PFSK-1 (cell line): Measurements from ENCODE around the gene CALHM1.

Experiments
- POLR2AphosphoS5 ChIP-seq: IDR thresholded peaks from 2 replicates; pipeline ENCODE4 v1.6.1; 2012; ENCODE audit warnings: low read depth, mild to moderate bottlenecking, control low read depth, low read length, moderate library complexity
- TF ChIP-seq, protein P1 (sequence below), 2 experiments: IDR thresholded peaks; 2 replicates each; pipeline versions ENCODE4 v1.6.1 to v1.8.0; 2011 to 2012; ENCODE audit warnings: low read depth in 2 of 2, low read length in 2 of 2, control low read depth in 1 of 2, inconsistent platforms in 1 of 2, mild to moderate bottlenecking in 1 of 2, moderate library complexity in 1 of 2; ENCODE audit not compliant: insufficient read depth in 1 of 2

DNA sequence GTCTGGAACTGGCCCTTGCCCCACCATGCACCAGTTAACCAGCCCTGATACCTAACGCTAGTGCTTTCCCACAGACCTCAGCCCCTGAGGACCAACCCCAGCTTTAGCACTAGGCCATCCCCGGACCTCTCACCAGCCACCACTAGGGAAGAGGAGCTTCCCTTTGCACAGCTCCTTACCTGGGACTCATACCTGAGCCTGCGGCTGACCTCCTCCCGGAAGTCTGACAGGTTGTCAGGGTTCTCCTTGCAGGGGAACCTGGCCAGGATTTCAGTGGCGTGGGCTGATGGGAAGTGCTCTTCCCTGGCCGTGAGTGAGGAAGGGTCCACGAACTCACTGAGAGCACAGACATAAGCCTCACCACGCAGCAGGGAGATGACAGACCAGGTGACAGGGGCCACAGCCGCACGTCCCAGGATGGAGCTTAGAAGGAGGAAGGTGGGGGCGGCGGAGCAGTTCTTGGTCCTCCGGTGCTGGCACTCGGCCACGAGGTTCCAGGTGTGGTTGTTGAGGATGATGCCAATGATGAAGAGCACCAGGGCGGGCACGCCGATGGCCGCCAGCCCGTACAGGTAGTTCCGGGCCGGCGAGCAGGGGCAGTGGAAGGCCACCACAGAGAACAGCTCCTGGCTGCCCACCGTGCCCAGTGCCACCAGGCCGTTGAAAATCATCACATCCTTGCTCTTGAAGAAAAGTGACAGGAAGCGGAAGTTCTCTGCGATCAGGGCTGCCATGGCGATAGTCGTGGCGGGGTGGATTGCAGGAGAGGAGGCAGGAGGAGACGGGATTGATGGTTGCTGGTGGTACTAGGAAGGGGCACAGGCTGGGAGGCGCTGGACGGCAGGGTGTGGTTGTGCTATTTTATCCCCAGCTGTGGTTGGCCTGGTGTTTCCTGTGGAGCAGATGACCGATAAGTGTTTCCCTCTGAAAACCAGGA, 9.2 kb downstream of the CALHM1 start:
- TF ChIP-seq POLR2AphosphoS5: no peak
- TF ChIP-seq, protein P1, sequence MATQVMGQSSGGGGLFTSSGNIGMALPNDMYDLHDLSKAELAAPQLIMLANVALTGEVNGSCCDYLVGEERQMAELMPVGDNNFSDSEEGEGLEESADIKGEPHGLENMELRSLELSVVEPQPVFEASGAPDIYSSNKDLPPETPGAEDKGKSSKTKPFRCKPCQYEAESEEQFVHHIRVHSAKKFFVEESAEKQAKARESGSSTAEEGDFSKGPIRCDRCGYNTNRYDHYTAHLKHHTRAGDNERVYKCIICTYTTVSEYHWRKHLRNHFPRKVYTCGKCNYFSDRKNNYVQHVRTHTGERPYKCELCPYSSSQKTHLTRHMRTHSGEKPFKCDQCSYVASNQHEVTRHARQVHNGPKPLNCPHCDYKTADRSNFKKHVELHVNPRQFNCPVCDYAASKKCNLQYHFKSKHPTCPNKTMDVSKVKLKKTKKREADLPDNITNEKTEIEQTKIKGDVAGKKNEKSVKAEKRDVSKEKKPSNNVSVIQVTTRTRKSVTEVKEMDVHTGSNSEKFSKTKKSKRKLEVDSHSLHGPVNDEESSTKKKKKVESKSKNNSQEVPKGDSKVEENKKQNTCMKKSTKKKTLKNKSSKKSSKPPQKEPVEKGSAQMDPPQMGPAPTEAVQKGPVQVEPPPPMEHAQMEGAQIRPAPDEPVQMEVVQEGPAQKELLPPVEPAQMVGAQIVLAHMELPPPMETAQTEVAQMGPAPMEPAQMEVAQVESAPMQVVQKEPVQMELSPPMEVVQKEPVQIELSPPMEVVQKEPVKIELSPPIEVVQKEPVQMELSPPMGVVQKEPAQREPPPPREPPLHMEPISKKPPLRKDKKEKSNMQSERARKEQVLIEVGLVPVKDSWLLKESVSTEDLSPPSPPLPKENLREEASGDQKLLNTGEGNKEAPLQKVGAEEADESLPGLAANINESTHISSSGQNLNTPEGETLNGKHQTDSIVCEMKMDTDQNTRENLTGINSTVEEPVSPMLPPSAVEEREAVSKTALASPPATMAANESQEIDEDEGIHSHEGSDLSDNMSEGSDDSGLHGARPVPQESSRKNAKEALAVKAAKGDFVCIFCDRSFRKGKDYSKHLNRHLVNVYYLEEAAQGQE (IDR thresholded peaks at IDR 0.05; ENCODE audit: insufficient read depth in 1 of 2, low read depth in 2 of 2, low read length in 2 of 2): no peak
